GM19372 (cell line): ENCODE results near the gene LEMD3.

ENCODE experiments used
- ATAC-seq: cut with Tn5 transposase; IDR thresholded peaks from one replicate; pipeline ENCODE4 v1.9.1; 2021; ENCODE audit warnings: mild to moderate bottlenecking, low read depth, moderate library complexity; ENCODE audit not compliant: unreplicated experiment

The LEMD3 gene

GRCh38 chr12:65204886-65205525 lies 35.6 kb downstream of the LEMD3 start:
- no peak for ATAC-seq

GRCh38 chr12:65205886-65206285 lies 36.5 kb downstream of the LEMD3 start:
- no peak for ATAC-seq

GRCh38 chr12:65208125-65208524 lies 38.7 kb downstream of the LEMD3 start:
- no peak for ATAC-seq

GRCh38 chr12:65208964-65209654 lies 39.7 kb downstream of the LEMD3 start:
- no peak for ATAC-seq

- ATAC-seq: peak; percentile 66
These were observed 40.3 kb downstream of the LEMD3 start for GRCh38 chr12:65209655-65210043.

- no peak for ATAC-seq
These were observed 47.7 kb downstream of the LEMD3 start for GRCh38 chr12:65217086-65217485.

- no peak for ATAC-seq
These were observed 51.4 kb downstream of the LEMD3 start for GRCh38 chr12:65220761-65221160.

GRCh38 chr12:65229441-65229840 lies 60.1 kb downstream of the LEMD3 start:
- ATAC-seq: no peak

- ATAC-seq: no peak
These were observed 63.2 kb downstream of the LEMD3 start for GRCh38 chr12:65232476-65233077.

GRCh38 chr12:65237153-65237552 lies 67.8 kb downstream of the LEMD3 start:
- ATAC-seq: no peak

- no peak for ATAC-seq
These were observed 69.2 kb downstream of the LEMD3 start for GRCh38 chr12:65238609-65239008.

GRCh38 chr12:65248656-65249633 lies 79.6 kb downstream of the LEMD3 start:
- ATAC-seq: no peak

- ATAC-seq: no peak
These were observed 83.1 kb downstream of the LEMD3 start for GRCh38 chr12:65252515-65252914.

GRCh38 chr12:65257986-65258385 lies 88.6 kb downstream of the LEMD3 start:
- ATAC-seq: no peak

GRCh38 chr12:65259501-65259900 lies 90.1 kb downstream of the LEMD3 start:
- peak; percentile 71 for ATAC-seq

- ATAC-seq: no peak
These were observed 94.4 kb downstream of the LEMD3 start for GRCh38 chr12:65263777-65264176.

- no peak for ATAC-seq
These were observed 97.0 kb downstream of the LEMD3 start for GRCh38 chr12:65266408-65266807.

- ATAC-seq: no peak
These were observed 100.2 kb downstream of the LEMD3 start for GRCh38 chr12:65269603-65270002.

- ATAC-seq: no peak
These were observed 105.4 kb downstream of the LEMD3 start for GRCh38 chr12:65274602-65275272.

GRCh38 chr12:65275627-65276026 lies 106.2 kb downstream of the LEMD3 start:
- no peak for ATAC-seq
